HG02970 (cell line): Measurements from ENCODE around the gene RALGAPA2.

Experiments used
- ATAC-seq: cut with Tn5 transposase; IDR thresholded peaks from one replicate; pipeline ENCODE4 v1.9.1; 2021; ENCODE audit warnings: mild to moderate bottlenecking, moderate library complexity, moderate number of reproducible peaks; ENCODE audit not compliant: unreplicated experiment, low FRiP score

The RALGAPA2 gene

DNA sequence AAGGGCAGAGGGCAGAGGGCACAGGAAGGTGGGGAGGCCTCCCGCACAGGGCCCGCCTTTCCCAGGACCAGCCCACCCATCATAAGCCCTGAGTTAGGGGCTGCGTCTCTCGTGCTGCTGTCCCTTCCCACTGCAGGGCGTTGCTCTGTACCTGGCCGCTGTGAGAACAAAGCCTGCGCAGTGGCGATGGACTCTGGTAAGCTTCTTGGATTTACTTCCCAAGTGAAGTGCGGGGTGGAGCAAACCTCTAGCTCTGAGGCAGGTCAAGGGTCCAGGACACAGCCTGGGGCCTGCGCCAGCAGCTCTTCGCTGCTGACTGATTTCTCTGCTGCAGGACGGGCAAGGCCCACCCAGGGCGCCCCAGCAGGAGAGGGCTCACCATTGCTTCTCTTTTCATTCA, 320.7 kb downstream of the RALGAPA2 start:
- ATAC-seq, result no peak

DNA sequence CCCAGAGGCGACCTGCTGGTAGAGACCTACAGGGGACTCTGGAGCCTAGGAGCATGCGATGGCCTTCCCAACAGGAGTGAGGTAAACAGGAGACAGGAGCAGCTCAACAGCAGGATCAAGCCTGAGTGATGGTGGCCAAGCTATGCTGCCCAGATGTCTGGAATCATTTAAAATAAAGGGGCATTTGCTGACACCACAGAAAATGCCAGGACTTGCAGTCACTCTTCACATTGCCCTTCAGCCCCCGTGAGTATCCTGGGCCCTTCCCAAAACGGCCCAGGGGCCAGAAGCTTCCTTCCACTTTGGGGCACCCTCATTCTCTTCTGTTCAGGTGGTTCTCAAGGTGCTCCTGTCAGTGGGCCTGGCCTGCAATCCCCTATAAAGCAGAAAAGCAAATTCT, 321.3 kb downstream of the RALGAPA2 start:
- ATAC-seq, result no peak

DNA sequence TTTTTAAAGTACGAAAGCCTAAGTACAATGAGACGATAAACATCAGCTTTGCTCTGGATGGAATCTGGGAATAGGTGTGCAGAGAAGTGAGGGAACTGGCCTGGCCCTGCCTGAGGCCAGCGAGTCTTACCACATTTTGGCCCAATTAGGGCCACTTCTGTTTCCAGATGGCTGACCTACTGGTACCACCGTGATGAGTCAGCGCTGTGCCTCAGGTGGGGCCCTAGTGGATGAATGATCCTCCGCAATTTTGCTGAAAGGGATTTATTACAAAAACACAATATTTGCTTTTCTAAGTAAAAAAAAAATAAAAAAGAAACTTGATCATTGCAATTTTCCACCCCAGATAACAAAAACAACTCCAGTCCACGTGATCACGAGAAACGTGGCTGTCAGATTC, 322.1 kb downstream of the RALGAPA2 start:
- ATAC-seq, result no peak

DNA sequence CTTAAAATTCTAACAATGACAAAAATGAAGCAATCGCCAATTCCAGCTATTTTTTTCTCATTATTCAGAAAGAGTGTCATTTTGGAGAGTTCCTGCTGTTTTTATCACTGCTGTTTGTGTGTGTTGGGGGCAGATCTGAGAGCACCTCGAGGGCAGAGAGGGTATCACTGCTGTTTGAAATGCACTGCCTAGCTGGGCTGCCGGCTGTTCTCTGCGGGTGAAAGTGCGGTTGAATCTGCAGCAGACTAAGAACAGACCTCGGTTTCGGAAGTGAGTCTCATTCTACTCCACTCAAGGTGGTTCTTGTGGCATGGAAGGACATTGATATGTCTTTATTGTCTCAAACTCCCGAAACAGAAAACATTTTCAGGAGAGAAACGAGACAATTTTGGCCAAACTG, 326.3 kb downstream of the RALGAPA2 start:
- ATAC-seq, result no peak

DNA sequence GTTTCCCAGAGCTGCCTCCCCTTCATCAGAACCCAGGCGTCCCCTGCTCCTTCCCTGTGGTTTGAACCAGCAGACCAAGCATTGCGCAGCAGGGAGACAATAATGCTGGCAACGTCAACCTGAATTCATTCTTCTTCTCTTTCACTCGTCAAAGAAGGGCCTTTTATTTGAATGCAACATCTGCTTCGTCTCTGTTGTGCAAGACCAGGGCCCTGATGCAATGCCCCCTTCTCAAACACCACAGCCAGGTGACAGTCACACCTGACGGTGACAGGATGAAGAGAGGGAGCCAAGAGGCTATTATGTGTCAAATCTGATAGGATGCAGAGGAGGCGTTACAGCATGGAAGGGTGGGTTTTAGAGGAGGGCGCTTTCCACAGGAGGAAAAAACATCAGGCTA, 336.6 kb downstream of the RALGAPA2 start:
- no peak for ATAC-seq

DNA sequence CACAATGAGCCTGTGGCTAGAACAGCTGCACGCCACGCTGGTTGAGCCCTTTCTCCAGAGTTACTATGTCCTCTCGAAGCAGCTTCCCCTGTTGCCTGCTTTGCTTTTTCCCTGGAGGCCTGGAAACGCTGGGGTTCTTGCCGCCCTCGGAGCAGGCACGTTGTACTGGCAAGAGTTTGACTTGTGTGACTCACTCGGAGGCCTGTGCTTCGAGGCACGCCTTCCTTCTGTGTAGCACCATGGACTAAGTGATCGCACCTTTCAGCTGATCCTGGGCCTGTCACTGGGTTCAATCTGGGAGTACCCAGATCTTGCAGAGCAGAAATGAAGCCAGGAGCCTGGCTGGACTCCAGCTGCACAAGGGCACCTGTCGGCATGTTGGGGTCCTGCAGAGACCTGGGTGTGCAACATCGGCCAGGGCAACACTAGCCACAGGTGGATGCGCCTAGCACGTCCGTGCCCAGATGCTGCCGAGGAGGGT, 339.3 kb downstream of the RALGAPA2 start:
- ATAC-seq, result no peak

DNA sequence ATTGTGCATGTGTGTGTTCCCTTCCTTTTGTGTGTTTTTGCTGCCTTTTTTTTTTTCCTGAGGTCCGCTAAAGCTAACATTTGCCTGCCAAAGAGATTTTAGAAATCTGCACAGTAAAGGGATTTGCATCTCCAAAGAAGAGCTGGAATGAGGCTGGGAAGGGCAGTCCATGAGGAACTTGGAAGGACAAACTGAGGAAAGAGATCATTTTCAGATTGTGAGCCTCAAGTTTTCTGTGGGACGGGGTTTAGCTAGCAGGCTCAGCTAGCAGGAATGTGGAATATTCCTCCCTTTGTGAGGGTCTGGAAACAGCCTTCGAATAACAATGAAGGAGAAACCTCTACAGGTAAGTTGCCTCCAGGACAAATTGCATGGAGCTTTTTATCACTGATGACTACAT, 340.8 kb downstream of the RALGAPA2 start:
- ATAC-seq, result no peak

DNA sequence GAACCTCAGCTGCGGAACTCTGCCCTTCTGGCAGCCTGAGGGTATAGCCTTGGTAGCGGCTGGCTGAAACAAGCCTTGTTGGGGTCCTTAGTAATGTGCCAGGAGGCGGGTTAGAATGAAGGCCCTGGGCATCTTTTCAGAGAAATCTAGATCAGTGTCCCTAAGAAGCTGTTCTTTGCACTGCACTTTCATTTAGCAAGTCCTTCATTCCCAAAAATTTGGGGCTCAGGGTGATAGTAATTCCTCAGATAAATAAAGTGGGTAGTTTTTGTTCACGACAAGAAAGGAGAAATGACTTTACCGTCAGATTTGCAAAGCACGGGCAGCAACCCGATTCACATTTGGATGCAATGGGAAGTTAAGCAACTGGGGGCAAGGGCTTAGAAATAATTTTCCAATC, 341.4 kb downstream of the RALGAPA2 start:
- ATAC-seq, result no peak

DNA sequence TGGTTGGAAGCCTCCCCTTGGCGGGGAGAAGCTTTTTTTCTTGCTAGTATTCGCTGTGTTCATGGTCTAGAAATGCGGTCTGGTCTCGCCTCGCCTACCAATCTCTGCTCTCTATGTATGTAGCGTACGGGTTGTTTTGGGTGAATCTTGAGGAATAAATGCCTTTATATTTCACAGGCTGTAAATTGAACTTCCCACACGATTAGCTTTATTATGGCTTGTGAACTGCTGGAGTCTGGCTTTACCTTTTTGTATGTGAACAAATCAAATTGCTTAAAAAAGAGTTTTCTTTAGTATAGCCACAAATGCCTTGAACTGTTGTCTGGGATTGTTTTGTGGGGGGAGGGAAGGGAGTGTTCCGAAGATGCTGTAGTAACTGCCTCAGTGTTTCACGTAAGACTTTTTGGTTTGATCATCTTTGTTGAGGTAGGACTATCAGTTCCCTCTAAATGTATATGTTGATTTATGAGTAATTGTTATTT, 342.3 kb downstream of the RALGAPA2 start:
- no peak for ATAC-seq

DNA sequence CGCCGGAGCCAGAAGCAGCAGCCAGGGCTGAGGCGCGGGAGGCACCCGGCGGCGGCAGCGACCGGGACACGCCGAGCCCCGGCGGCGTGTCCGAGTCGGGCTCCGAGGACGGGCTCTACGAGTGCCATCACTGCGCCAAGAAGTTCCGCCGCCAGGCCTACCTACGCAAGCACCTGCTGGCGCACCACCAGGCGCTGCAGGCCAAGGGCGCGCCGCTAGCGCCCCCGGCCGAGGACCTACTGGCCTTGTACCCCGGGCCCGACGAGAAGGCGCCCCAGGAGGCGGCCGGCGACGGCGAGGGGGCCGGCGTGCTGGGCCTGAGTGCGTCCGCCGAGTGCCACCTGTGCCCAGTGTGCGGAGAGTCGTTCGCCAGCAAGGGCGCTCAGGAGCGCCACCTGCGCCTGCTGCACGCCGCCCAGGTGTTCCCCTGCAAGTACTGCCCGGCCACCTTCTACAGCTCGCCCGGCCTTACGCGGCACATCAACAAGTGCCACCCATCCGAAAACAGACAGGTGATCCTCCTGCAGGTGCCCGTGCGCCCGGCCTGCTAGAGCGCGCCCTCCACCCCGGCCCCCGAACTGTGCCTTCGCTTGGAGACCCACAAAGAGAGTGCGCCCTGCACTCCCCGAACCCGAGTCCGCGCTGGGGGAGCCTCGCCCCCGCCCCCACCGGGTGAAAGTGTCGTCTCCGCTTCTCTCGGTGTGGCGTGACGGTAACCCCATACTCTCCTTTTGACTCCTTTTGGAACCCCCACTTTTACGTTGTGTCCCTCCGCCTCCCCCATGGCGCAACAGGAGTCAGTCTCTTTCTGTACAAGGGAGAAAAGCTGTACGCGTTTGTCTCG, 343.0 kb downstream of the RALGAPA2 start:
- no peak for ATAC-seq

DNA sequence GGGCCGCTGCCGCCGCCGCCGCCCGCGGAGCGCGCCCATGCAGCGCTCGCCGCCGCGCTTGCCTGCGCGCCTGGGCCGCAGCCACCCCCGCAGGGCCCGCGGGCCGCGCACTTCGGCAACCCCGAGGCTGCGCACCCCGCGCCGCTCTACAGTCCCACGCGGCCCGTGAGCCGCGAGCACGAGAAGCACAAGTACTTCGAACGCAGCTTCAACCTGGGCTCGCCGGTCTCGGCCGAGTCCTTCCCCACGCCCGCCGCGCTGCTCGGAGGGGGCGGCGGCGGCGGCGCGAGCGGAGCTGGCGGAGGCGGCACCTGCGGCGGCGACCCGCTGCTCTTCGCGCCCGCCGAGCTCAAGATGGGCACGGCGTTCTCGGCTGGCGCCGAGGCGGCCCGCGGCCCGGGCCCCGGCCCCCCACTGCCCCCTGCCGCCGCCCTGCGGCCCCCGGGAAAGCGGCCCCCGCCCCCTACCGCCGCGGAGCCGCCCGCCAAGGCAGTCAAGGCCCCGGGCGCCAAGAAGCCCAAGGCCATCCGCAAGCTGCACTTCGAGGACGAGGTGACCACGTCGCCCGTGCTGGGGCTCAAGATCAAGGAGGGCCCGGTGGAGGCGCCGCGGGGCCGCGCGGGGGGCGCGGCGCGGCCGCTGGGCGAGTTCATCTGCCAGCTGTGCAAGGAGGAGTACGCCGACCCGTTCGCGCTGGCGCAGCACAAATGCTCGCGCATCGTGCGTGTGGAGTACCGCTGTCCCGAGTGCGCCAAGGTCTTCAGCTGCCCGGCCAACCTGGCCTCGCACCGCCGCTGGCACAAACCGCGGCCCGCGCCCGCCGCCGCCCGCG, 343.8 kb downstream of the RALGAPA2 start:
- no peak for ATAC-seq

DNA sequence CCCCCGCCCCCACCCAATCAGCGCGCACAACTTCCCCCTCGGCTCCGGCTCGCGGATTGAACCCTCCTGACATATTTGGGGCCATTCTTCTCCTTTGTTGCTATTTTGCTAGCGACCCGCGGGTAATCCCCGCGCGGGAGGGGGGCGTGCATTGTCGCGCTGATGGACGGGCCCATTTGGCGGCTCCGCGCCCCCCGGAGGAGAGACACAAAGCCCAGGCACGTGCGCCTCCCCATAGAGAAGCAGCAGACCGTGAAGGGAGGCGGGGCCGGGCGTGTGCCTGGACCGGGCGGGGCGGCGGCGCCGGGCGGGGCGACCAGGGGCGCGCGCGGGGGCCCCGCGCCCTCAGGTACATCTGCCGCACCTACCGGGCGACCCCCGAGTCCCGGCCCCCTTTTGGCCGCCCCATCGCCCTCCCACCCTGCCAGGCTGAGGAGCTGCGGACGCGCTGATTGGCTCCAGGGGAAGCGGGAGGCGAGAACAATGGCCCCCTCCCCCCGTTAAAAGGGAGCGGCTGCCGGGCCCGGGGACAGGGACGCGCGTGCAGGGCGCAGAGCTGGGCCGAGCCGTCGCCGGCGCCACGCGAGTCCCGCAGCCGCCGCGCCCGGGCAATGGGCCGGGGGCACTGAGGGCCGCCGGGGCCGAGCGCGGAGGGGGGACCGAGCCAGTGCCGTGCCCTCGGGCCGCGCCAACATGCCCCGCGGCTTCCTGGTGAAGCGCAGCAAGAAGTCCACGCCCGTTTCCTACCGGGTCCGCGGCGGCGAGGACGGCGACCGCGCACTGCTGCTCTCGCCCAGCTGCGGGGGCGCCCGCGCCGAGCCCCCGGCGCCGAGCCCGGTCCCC, 344.6 kb downstream of the RALGAPA2 start, which contains the start of gene INSM1:
Gene INSM1 (plus strand): TSS at position 530 of the 843 bp plus-strand sequence. CDS start 164 bp downstream, at position 694.
- no peak for ATAC-seq

DNA sequence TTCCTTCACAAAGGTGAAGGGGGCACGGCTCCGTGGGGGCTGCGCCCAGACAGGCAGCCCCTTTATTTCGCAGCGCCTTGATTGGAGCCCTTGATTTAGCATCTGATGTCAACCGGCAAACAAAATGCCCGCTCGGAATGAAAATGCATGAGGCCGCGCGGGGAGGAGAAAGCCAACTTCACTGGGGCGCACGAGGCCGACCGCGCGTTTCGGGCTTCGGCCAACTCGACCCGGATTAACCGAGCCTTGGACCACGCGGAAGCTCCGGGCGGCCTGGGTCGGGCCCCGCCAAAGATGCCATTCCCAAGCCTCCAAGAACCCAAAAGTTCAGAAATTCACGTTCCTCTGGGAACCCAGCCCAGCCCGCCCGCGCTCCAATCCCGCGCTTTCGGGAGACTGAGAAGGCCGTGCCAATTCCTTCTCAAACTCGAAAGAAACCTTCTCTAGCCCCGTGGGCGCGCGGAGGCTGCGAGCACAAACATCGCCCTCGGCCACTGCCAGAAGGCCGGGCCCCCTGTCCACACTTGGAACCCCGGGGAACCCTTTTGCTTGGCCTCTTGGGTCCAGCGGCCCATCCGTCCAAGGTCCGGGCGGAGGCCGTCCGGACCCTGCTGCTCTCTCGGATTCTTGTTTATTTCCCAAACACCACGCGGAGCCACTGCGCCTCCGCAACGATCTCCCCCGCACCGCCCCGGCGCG, 345.4 kb downstream of the RALGAPA2 start:
- ATAC-seq, result no peak

DNA sequence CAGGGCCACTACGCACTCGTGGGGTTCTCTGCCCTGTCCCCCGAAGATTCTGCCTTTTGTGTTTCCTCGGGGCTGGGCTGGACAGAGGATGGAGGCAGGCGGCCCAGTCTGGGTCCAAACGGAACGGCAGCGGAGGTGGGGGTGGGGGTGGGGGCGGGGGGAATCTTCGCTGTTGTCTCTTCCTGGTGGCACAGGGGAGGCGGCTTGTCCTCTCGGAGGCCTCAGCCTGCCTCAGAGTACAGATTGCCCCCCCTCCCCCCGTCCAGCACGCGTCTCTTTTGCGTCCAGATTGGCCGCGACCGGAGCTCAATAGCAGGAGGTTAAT, 345.9 kb downstream of the RALGAPA2 start:
- ATAC-seq, result no peak

DNA sequence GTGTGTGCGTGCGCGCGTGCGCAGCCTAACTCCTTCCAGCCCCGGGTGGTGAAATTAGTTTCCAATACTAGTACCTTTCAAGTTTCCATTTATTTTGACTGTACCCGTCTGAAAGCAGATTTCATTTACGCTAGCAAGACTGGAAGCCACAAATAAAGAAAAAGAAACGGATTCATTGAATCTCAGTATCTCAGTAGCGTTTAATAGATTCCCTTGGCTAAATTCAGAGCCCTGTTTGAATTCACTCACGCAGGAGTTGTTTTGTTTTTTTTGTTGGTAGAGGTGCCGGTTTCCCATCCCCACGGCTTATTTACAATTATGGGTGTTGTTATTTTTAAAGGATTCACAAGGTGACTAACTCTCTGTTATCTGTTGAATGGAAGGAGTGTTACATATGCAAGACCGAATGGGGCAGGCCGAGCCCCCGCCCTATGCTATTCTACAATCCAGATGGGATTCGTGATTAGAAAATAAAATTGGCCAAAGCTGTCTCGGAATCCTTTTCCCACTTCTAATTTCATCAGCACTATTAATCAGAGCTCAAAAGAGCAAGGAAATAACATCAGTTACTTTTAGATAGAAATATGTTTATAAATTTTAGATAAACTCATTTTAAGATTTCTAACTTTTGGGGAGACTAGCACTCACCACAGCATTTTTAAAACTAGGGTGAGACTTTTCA, 346.8 kb downstream of the RALGAPA2 start:
- ATAC-seq, result no peak

DNA sequence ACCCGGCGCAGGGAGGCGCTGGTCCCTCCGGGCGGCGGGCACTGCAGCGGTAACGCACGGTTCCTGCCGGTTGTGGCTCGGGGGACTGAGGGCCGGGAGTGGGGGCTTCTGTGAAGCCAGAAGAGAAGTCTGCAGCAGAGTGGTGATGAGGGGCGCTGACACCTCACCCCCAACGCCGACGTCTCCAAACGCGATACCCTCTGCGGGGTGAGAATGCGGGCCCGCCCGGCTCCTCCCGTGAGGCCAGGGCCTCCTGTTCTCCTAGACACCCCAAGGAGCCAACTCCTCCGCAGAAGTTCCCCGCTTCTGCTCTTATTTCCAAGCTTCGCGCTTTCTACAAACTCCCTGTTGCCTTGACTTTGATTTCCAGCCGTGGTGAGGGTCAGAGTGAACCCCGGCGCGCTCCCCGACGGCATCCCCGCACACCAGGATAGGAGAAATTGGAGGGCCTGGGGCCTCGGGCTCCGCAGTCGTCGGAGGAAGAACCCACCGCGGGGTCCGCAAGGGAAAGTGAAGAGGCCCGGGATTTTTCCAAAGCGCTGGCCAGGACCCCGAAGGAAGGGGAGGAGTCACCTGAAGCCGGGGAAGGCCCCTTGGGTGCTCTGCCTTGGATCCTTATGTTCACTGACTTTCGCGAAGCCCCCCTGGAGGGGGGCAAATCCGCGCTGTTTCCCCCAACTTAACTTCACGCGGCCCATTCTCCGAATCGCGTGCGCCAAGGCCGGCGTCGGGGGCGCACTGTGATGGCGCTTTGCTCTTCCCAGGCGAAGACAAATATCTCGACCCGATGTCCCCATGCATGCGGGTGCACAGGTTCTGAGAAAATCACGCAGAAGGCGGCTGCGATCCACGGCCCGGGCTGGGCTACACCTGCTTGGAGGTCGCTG, 347.6 kb downstream of the RALGAPA2 start:
- no peak for ATAC-seq

DNA sequence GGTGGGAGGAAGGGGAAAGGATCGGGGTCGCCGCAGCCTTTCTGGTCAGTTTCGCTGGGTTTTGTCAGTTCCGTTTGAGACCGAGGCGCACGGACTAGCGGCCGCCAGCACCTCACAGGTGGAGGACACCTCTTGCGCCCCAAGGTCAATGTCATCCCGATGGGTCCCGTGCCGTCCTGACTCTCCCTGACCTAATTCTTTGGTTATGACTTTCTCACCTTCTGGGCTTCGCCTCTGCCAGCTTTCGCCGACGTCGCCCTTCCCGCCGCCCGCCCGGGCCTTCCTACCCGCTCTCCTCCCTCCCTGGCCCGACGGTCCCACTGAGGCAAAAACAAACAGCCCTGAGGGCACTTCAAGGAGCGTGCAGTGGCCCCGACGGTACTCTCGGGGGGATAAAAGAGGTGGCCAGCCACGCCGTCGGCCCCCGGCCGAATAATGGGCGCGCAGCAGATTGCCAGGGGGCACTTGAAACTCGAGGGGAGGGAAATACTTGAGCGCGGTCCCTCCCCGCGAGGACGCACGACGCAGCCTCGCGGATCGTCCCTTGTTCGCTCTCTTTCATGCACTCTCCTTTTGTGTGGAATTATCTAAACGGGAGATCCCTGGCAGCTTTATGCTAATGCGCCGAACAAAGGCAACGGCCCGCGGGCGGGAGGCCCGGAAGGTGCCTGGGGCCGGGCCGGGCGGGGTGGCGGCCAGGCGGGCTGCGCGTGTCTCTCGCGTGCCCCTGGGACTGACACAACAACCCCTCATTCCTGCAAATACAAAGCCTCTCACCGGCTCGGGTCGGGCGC, 348.4 kb downstream of the RALGAPA2 start:
- no peak for ATAC-seq

DNA sequence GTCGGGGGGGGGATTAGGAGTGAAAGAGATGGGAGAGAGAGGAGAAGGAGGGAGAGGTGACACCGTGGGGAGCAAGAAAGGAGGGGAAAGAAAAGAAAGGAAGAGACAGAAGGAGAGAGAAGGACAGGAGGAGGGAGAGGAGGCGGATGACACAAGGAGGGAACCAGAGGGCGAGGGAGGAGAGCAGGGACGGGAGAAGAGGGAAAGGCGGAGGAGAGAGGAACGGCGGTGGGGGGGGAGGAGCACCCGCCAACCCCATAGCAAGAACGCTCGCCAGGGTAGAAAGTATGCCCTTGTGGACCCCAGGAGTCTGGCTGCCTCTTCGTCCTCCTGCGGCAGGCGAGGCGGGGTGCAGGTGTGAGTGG, 349.0 kb downstream of the RALGAPA2 start:
- no peak for ATAC-seq
